NCI-H345 treated with DMSO at 0.1 percent for 48 hours (cell line): ENCODE data around the gene CD46.

Experiments used
- DNase-seq: peaks from one replicate; lab custom pipeline; 2025; ENCODE audit not compliant: unreplicated experiment; lab: John Stamatoyannopoulos, UW

The CD46 gene

DNA sequence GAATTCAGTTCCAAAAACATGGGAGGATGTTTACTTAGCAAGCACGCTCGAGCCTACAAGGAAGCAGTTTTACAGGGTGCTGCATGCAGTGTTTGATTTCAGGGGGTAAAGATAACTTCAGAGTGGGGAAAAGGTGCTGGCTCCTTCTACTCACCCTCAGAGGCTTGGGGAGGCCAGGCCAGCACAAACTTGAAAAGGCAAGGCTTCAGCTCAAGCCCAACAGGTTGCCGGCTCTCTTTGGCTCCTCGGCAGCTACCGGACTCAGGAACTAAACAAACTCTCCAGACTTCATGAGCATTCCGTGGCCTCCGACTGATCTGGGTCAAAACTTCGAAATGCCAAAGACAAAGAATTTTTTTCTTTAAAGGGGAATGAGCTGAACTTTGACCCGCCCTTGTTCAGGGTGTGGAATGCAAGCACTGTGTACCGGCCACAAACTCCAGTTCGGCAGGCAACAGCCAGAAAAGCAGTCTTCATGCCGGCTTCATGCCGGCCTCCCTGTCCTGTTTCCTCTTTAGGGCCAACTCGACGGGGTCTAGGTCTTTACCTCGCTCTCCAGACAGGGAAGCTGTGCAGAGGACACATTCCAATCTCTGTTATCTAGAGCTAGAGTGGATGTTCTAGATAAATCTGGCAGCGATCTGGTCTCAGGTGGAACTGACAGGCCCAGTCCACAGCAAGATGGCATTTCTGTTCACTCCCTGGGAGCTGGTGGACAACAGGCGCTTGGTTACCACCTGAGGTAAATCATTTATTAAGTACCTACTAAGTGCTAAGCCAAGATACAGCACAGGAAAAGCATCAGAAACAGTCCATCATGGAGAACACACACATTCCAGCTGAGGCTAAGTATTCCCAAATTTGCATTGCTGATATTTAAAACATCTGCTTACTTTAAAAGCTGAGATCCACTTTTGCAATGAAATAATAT, 75.0 kb downstream of the CD46 start:
- DNase-seq = no peak

DNA sequence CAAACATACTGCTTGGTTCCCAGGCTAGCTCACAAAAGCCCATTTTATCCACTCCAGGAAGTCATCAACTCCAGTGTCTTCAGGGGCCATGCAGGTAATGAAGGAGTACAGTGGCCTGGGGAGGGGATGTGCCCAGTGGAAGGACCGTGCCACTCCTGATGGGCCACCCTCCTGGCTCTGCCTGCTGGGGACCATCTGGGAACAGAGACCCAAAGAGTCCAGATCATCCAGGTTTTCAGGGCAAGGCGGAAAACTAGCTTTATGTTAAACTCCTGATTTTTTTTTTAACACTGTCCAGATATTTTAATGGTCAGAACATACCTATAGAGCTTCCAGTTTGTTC, 75.6 kb downstream of the CD46 start:
- DNase-seq = no peak

DNA sequence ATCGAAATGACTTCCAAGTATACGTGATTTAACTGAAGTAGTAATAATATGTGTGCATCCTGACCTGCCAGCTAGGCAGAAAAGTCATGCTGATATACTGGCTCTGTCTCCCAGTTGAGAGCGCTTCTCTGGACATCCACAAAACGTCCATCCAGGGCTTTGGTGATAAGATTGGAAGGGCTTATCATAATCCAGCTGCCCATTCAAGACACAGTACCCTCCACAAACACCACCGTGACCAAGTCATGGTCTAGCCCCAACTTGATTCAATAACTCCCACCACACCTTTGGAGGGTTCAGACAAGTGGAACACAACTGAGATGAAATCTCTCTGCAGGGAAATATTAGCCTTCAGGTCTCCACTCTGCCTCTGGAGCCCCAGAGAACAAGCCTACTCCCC, 76.2 kb downstream of the CD46 start:
- DNase-seq = no peak

DNA sequence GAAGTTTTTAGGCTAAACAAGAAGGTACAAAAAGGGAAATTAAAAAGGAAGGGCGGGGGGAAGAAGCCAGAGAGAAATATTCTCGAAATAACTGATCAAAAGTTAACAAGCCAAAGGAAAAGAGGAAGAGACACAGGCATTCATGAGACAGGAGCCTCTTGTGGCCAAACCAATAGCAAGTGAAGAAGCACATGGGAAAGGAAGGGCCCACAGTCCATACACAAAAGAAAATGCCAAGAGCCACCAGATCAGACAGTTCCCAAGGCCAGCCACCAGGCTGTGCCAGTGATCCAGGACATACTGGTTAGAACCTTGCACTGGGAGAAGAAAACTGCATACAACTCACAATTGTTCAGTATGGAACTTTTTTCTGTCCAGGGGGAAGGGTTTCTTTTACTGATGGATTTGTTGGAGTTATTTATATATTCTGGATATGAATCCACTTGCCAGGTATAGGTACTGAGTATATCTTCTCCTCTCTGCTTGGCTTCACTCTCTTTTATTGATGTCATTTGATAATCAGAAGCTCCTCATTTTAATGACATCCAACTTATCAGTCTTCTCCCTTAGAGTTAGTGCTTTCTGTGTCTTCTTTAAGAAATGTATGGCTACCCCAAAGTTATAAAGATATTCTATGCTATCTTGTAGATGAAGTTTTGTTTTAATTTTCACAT, 76.8 kb downstream of the CD46 start:
- DNase-seq = peak; percentile 11

DNA sequence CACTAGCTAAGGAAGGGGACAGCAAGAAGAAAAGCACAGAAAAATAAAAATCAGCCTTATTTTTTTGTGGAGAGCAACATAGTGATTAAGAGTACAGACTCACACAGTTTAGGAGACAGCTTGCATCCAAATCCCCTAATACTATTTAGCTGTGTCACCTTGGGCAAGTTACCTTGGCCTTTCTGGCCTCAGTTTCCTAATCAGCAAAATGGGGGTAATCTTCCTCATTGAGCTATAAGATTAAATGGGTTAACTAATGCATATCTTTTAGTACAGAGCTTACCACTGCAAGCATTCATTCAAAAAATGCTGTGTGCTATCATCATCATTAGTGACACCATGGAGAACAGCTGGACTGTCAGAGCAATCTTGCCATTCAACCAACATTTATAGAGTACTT, 77.7 kb downstream of the CD46 start:
- no peak for DNase-seq

DNA sequence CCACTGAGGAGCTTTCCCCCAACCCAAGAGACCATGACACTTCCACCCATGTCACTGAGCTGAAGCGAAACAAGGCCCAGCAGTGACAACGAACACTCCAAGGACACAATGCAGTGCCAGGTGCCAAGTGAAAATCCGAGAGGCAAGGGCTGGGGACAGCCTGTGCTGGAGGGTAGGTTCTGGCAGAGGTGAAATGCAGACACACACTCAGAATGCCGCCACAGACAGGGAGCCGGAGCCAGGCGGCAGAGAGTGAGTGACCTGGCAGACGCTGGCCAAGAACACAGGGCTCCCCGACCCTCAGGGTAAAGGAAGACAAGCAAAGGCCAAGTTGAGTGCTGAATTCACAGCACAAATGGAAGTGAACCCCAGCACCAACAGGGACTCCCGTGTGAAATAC, 78.9 kb downstream of the CD46 start:
- no peak for DNase-seq

DNA sequence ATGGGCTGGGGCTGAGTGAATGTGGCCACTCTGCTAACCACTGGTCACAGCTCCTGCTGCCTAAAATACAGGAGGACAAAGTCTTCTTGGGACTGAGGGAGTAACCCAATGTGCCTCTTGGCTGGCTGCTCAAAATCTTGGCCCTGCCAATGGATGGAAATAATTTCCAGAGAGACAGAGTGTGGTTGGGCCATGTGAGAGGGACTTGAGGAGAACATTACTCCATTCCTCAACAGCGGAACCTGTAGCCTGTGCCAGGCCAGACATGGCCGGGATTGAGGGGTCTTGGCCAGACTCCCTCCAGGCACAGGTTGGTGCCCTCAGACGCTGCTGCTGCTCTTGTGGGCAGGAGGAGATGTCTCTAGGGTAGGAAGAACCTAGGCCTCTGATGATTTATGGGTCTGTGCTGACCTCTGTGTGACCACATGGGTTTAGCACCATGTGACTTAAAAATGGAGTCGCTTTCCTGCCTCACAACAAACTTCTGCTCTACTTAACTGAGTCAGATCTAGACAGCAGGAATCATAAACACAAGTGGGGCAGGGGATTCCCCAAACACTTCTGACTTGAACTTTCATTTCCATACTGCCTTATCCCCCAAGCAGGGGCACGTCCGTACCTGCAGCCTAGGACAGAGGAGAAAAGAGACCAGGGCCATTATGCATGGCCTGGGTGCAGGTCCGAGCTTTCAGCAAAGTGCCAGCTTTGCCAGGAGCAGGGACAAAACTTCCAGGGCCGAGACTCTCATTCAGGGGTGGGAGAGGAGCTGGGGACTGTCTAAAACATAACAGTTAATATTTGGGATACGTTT, 79.9 kb downstream of the CD46 start:
- DNase-seq = no peak

DNA sequence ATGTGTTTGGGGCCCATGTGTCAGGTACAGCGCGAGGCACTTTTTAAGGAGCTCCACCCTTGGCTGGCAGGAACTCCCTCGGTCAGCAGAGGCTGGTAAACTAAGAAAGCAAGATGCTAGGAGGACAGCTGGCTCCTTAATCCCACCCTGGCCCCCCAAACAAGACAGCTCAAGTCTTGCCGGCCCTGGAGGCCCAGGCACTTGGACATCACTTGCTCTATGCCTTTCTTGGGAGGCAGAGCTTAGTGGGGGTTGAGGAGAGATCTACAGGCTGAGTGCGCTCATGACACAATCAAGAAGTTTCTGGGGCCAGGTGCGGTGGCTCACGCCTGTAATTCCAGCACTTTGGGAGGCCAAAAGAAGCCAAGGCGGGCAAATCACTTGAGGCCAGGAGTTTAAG, 80.9 kb downstream of the CD46 start:
- DNase-seq = no peak

DNA sequence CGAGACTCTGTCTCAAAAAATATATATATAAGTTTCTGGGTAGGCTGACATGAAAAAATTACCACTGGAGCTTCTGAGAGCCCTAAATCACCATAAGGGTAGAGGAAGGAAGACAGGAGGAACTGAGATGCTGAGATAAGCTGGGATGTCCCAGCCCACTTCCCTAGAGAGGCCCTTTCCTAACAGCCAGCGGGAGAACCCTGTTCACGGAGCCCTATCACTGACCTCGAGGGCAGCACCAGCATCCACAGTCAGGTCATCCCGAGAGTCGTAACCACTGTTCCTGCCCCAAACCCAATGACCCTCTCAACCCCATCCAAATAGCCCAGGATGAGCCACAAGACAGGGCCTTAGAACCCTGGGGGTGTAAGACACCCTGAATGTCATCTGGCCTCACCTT, 81.5 kb downstream of the CD46 start:
- no peak for DNase-seq

DNA sequence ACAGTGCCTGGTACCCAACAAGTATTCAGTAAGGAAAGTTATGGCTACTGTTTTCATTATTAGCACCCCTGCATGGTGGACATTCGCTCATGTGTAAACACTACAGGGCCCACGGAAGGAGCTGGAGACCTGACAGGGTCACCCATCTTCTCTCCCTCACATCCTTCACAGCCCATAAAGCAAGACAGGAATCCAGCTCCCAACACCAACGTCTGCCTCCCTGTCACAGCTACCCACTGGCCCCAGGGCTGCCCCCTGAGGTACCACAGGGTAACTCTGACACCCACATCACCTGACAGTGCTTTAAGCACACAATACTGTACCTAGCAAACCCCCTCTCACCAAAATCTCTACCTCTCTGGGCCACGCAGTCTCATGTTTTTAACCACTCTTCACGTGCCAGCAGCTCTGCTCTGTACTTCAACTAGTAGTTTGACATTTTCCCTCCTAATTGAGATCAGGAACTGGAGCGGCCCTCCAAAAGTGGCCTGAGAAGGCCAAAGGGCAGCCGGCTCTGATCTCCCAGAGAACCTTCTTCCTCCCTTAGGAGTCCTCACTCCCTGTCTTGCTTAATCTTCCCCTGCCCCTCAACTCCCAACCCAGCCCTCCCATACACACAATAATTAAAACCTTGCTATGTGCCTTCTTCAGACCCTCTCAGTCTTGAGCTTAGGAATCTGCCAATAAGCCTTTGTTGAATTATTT, 82.3 kb downstream of the CD46 start:
- no peak for DNase-seq

DNA sequence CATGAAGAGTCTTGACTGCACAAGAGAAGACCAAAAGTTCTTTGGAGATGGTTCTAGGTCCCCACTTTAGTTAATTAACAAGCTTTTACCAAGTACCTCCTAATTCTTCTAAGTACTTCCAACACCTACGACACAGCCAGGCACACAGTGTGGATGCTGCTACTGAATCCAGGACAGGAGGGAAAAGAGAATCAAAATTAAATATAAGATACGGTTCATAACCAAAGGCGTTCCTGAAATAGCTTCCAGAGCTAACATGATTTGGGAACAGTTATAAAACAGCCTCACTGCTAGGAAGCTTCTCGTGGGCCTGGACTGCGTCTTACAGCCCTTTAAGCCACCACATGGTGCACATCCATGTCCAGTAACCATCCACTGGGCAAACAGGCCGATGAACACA, 84.1 kb downstream of the CD46 start:
- DNase-seq = no peak

DNA sequence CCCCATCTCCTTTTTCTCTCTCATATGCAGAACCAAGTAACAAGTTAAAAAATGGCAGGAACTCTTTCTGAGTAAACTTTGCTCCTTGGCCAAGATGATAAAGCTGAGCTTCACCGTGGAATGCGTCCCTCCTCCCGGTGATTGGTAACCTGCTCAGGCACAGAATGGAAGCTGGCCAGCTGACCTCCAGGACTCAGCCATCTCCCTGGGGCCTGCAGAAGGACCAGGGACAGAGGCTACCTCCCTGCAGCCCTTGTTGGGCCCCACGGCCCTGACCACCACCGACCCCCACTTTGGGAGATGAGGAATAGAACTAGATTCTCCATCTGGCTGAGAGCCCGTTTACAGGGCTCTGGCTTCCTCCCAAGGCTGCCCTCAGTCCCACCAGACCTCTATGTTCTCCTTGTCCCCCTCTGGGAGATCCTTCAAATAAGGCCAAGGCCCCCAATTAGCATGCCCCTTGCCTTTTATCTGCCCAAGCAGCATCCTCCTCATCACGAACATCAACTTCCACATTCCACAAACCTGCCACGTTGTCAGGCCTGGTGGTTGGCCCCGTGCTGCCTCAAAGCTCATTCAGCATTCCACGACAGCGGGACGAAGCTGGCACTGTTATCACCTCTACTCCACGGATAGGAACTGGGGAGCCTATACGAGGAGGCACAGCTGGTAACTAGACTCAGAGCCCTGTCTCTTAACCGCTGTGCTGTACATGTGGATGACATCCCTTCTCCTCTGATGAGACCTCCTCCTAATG, 84.9 kb downstream of the CD46 start:
- DNase-seq = no peak

DNA sequence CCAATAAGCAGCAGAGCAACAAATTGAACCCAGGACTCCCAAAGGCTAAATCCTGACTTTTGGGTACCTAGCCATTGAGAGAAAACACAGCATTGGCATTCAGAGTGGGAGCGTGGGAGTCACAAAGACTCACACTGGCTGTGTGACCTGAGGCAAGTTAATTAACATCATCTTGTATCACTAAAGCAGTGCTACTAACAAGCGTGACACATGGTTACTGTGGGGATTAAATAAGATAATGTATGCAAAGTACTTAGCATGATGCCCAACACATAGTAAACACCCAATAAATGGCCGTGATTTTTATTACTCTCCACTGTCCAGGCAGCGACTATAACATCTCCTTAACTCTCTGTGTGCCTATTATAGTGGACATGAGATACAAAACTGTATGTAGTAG, 85.8 kb downstream of the CD46 start:
- no peak for DNase-seq

DNA sequence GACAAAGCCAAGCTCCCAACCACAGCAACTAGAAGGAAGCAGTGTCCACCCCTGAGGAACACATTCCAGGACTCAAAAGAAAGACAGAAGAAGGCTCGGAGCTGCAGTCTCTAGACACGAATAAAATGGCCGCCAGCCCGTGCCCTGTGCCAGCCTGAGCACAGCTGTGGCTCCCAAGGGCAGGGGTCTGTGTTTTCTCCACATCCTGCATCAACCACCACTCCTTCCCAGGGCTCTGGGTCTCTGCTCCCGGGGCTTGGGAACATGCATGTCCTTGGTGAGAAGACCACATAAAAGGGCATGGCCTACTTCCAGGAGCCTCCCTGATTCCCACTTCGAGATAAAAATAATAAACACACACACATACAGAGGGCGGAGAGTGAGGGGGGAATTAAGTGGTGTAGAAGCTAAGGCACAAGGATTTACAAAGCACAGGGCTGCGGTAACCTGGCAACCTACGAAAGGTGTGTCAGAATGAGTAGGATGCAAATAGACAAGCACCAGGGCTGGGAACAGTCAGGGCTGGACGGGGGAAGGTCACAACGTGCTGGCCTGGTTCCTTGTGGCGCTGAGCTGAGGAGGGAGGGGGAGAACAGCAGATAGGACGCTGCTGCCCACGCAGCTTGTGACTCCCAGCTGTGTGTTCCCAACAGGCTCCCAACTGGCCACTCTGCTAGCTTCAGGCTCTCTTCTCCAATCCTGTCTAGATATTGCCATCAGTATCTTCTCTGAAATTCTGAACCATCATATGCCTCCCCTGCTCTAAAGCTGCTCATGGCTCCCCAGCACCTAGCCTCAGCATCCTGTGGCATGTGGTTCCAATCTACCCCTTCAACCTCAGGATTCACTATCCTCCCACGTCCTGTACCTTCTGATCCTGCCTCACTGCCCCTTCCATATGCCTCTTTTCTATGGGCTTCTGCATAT, 86.6 kb downstream of the CD46 start:
- DNase-seq = no peak

DNA sequence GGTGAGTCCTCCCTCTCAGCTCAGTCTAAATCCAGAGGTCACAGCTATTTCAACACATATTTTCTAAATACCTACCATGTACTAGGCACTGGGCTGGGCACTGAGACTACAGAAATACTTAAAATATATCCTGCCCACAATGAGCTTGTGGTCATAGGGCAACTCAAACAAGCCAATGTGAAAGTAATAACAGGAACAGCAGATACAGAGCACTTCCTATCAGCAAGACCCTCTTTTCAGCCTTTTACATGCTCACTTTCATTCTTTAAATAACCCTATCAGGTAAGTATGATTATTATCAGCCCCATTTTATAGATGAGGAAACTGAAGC, 87.2 kb downstream of the CD46 start:
- DNase-seq = no peak

DNA sequence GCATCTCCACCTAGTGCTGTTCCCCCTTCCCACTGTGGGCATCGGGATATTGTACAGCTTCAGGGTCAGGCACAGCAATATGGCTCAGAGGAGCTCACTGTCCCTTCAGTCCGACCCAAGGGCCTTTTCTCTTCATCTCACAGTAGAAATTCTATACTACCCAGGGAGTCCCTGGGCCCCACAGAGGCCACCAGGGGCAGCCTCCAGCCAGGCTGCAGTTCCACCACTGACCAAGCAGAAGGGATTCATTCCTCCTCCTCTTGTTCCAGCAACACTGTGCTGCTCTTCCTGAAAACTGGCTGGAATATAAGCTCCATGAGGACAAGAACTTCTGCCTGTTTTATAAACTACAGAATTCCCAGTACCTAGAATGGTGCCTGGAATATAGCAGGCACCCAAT, 88.5 kb downstream of the CD46 start:
- no peak for DNase-seq

DNA sequence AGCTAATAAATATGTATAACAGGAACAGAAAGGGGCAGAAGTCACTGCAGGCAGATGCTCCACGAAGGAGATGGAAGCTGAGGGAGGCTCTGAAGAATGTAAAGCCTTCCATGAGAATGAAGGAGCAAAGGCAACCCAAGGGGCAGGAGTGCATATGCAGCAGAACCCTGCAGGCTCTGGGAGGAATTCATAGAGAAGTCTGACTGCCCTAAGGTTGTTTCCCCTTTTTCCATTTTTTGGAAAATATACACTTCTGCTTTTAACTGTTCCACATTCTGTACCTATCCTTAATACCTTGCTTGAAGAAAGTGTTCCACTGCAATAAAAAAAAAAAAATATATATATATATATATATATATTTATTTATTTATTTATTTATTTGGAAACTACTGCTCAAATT, 89.4 kb downstream of the CD46 start:
- DNase-seq = no peak

DNA sequence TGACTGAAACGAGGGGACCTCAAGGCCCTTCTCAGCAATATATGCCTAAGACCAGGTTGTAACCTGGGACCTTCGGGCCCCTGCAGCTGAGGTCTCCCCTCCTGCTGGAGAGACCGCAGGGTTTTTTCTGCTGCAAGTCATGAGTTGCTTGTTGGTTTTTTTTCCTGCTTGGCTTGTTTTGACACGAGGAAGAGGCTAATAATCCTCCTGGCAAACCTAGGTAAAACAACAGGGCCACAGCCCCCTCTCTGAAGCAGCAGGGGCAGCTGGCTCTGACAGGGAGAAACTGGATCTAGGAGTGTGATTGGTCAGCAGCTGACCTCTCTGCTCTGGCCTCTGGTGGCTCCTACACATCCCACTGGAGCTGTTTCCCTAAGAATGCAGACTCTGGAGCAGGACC, 90.0 kb downstream of the CD46 start:
- DNase-seq = no peak

DNA sequence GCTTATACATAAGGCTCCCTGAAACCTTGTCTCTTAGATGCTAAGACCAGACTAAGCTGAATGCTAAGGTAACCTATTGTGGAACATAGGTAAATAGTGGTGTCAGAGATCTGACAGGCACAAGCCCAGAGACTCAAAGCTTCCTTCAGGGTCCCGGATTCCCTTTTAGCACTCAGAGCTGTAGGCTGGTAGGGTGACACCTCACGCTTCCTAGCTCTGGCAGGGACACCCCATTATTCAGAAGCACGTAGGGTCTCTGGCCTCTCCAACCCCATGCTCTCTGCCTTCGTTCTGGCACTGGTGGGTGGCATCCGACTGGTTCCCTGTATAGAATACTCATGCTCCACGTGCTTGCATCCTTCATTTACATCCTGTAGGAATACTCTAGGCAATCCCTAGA, 90.7 kb downstream of the CD46 start:
- no peak for DNase-seq

DNA sequence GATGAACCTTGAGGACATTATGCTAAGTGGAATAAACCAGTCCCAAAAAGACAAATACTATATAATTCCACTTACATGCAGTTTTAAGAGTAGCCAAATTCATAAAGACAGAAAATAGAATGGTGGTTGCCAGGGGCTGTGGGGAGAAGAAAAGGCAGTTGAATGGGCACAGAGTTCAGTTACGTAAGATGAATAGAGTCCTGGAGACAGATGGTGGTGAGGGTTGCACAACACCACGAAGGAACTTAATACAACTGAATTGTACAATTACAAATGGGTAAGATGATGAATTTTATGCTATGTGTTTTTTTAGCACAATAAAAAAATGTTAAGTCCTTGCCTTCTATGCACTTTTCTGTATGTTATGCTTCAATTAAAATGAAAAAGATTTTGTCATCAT, 92.5 kb downstream of the CD46 start:
- no peak for DNase-seq
